WTC11 (cell line): ENCODE results near the gene TMEM218. TPM values are rescaled to one million over a fixed set of nuclear protein-coding genes. Genes with fewer than 3 reads are reported as not detected.

Experiments used
- ATAC-seq: fragments of 200-7000 bp; cut with Tn5 transposase; 2 replicates; pipeline ENCODE4 v1.10.0; 2021; ENCODE audit warnings: mild to moderate bottlenecking, moderate library complexity
- CTCF ChIA-PET: fragments of 300-600 bp; sonication (Branson Sonifier 250); formaldehyde crosslinking; loops from one replicate; lab custom pipeline; 2021; ENCODE audit warnings: antibody characterized with exemption; lab: Charles Lee
- POLR2A ChIA-PET: fragments of 350-600 bp; sonication (Branson Sonifier 250); formaldehyde crosslinking; loops from one replicate; lab custom pipeline; 2021; ENCODE audit warnings: antibody characterized with exemption; lab: Charles Lee
- DNase-seq: peaks from one replicate; pipeline ENCODE4 v3.0.0; 2021; ENCODE audit warnings: low spot score
- H3K27ac Mint-ChIP-seq: 2 replicates; pipeline ENCODE4 v1.8.0; 2021; ENCODE audit warnings: mixed read lengths
- H3K27me3 Mint-ChIP-seq: 2 replicates; pipeline ENCODE4 v1.8.0; 2021; ENCODE audit warnings: low read depth, mild to moderate bottlenecking, moderate library complexity, mixed read lengths
- H3K36me3 Mint-ChIP-seq: 2 replicates; pipeline ENCODE4 v1.8.0; 2021; ENCODE audit warnings: mixed read lengths
- H3K4me1 Mint-ChIP-seq: 2 replicates; pipeline ENCODE4 v1.8.0; 2022; ENCODE audit warnings: mixed read lengths
- H3K4me3 Mint-ChIP-seq: 2 replicates; pipeline ENCODE4 v1.8.0; 2021; ENCODE audit warnings: mild to moderate bottlenecking, moderate library complexity, mixed read lengths
- H3K9me3 Mint-ChIP-seq: 2 replicates; pipeline ENCODE4 v1.8.0; 2021; ENCODE audit warnings: mixed read lengths
- AFF4 ChIP-seq: sonication (generic); formaldehyde crosslinking; IDR thresholded peaks from 2 replicates; pipeline ENCODE4 v1.8.1; 2023; ENCODE audit warnings: mild to moderate bottlenecking, missing genetic modification reagents, borderline replicate concordance
- CDX4 ChIP-seq: fragments of 250-450 bp; sonication (Bioruptor Pico); IDR thresholded peaks from 2 replicates; pipeline ENCODE4 v1.9.0; 2021; ENCODE audit warnings: moderate library complexity, mild to moderate bottlenecking, inconsistent platforms, borderline replicate concordance
- CREM ChIP-seq: sonication (generic); formaldehyde crosslinking; IDR thresholded peaks from 2 replicates; pipeline ENCODE4 v1.8.1; 2022; ENCODE audit warnings: mild to moderate bottlenecking, missing genetic modification reagents, moderate library complexity
- EMX1 ChIP-seq: fragments of 250-450 bp; sonication (Bioruptor Pico); IDR thresholded peaks from 2 replicates; pipeline ENCODE4 v1.8.0; 2021; ENCODE audit warnings: mild to moderate bottlenecking
- ETV6 ChIP-seq: sonication (generic); formaldehyde crosslinking; IDR thresholded peaks from 2 replicates; pipeline ENCODE4 v1.8.1; 2022; ENCODE audit warnings: mild to moderate bottlenecking, missing genetic modification reagents
- FOXP4 ChIP-seq: sonication (generic); formaldehyde crosslinking; IDR thresholded peaks from 2 replicates; pipeline ENCODE4 v1.8.0; 2022; ENCODE audit warnings: mild to moderate bottlenecking, missing genetic modification reagents
- HMGXB4 ChIP-seq: sonication (generic); formaldehyde crosslinking; IDR thresholded peaks from 2 replicates; pipeline ENCODE4 v1.8.1; 2023; ENCODE audit warnings: mild to moderate bottlenecking, moderate library complexity, missing genetic modification reagents
- KAT7 ChIP-seq: sonication (generic); formaldehyde crosslinking; IDR thresholded peaks from 2 replicates; pipeline ENCODE4 v1.8.1; 2023; ENCODE audit warnings: missing genetic modification reagents, mild to moderate bottlenecking, borderline replicate concordance
- MLX ChIP-seq: sonication (generic); formaldehyde crosslinking; IDR thresholded peaks from 2 replicates; pipeline ENCODE4 v1.8.1; 2023; ENCODE audit warnings: mild to moderate bottlenecking, missing genetic modification reagents, moderate library complexity
- NFE2L1 ChIP-seq: sonication (generic); formaldehyde crosslinking; IDR thresholded peaks from 2 replicates; pipeline ENCODE4 v1.8.1; 2023; ENCODE audit warnings: missing genetic modification reagents
- NR1H2 ChIP-seq: sonication (generic); formaldehyde crosslinking; IDR thresholded peaks from 2 replicates; pipeline ENCODE4 v1.9.0; 2021; ENCODE audit warnings: mild to moderate bottlenecking, moderate library complexity, missing genetic modification reagents
- RELA ChIP-seq: sonication (generic); formaldehyde crosslinking; IDR thresholded peaks from 2 replicates; pipeline ENCODE4 v1.8.1; 2022; ENCODE audit warnings: missing genetic modification reagents, mild to moderate bottlenecking, borderline replicate concordance
- USF1 ChIP-seq: sonication (generic); formaldehyde crosslinking; IDR thresholded peaks from 2 replicates; pipeline ENCODE4 v1.8.0; 2022; ENCODE audit warnings: mild to moderate bottlenecking, missing genetic modification reagents
- ZNF232 ChIP-seq: sonication (generic); formaldehyde crosslinking; IDR thresholded peaks from 2 replicates; pipeline ENCODE4 v1.8.0; 2022; ENCODE audit warnings: mild to moderate bottlenecking, missing genetic modification reagents
- ZNF263 ChIP-seq: sonication (generic); formaldehyde crosslinking; IDR thresholded peaks from 2 replicates; pipeline ENCODE4 v1.8.1; 2022; ENCODE audit warnings: low read depth, mild to moderate bottlenecking, moderate library complexity, missing genetic modification reagents
- ZNF317 ChIP-seq: sonication (generic); formaldehyde crosslinking; IDR thresholded peaks from 2 replicates; pipeline ENCODE4 v1.8.1; 2023; ENCODE audit warnings: low read depth, mild to moderate bottlenecking, moderate library complexity, missing genetic modification reagents, borderline replicate concordance
- ZNF416 ChIP-seq: fragments of 250-450 bp; sonication (Bioruptor Pico); IDR thresholded peaks from 2 replicates; pipeline ENCODE4 v1.9.0; 2021; ENCODE audit warnings: mild to moderate bottlenecking, inconsistent platforms
- ZNF423 ChIP-seq: fragments of 250-450 bp; sonication (Bioruptor Pico); IDR thresholded peaks from 2 replicates; pipeline ENCODE4 v2.1.2; 2022; ENCODE audit warnings: mild to moderate bottlenecking, moderate library complexity
- ZNF425 ChIP-seq: fragments of 250-450 bp; sonication (Bioruptor Pico); conservative IDR thresholded peaks from 2 replicates; pipeline ENCODE4 v1.9.0; 2021; ENCODE audit warnings: mild to moderate bottlenecking
- ZNF671 ChIP-seq: fragments of 250-450 bp; sonication (Bioruptor Pico); IDR thresholded peaks from 2 replicates; pipeline ENCODE4 v1.8.0; 2021; ENCODE audit warnings: mild to moderate bottlenecking
- total RNA-seq: library from RNA; stranded (reverse); gene quantifications from 3 replicates; pipeline ENCODE4 v1.2.3, GENCODE V29; 2021

TMEM218 gene
- total RNA-seq, 1 experiment from 2014 or later, result 10.3 TPM

- ATAC-seq, result peak; percentile 90
- TF ChIP-seq RELA (0 out of 2 replicates have a peak, but pooled peaks have one; percentile 25), KAT7 (CRISPR knock-in tag) (peak; percentile 86; the same call in 1 of the 2 replicates), NFE2L1 (CRISPR knock-in tag) (no peak), HMGXB4 (CRISPR knock-in tag) (peak; percentile 63; the same call in 1 of the 2 replicates), ZNF232 (CRISPR knock-in tag) (no peak), CREM (CRISPR knock-in tag) (peak; percentile 37; the same call in 1 of the 2 replicates), USF1 (no peak)
- ChIA-PET POLR2A (interaction anchor here (0.6 to 1.4 kb wide), 2 partner anchors 109 to 296 kb away, joined by 3 read pairs; partner anchors contain the start of gene CCDC15), CTCF (interaction anchor here (0.8 to 2.1 kb wide), 11 partner anchors 15 to 366 kb away, joined by 3 to 14 read pairs (median 6); no protein-coding TSS in a partner anchor)
- Mint-ChIP-seq H3K4me3 (peak within 1 kb of the TSS; percentile 77), H3K36me3 (no peaks in the 10 kb centered on the region), H3K9me3 (no peaks in the 10 kb centered on the region), H3K27me3 (peaks cover 59% of the 10 kb centered on the region), H3K4me1 (peaks cover 8% of the 10 kb centered on the region; the same call in 1 of the 2 replicates), H3K27ac (no peak within 1 kb of the TSS)
- DNase-seq, result peak; percentile 73
Observed at GRCh38 chr11:125062931-125063428, 48.4 kb downstream of the TMEM218 start, which contains the start of gene SLC37A2. SLC37A2 (plus strand) TSS chr11:125063305; CDS start chr11:125063368, 63 bp downstream.

GRCh38 chr11:125062218-125062930 is 49.1 kb downstream of the TMEM218 start:
- Mint-ChIP-seq H3K4me1 (peaks cover 8% of the 10 kb centered on the region; the same call in 1 of the 2 replicates), H3K36me3 (no peaks in the 10 kb centered on the region), H3K9me3 (no peaks in the 10 kb centered on the region), H3K4me3 (peak overlapping the region; percentile 77), H3K27ac (no peak overlapping the region), H3K27me3 (peaks cover 59% of the 10 kb centered on the region)
- CTCF ChIA-PET, result interaction anchor here (1.3 to 2.1 kb wide), 6 partner anchors 15 to 342 kb away, joined by 3 to 14 read pairs (median 5); no protein-coding TSS in a partner anchor
- DNase-seq, result no peak
- TF ChIP-seq ETV6 (CRISPR knock-in tag), result no peak
- no peak for TF ChIP-seq CDX4 (CRISPR knock-in tag)
- TF ChIP-seq NR1H2 (CRISPR knock-in tag), result no peak
- no peak for TF ChIP-seq MLX (CRISPR knock-in tag)
- no peak for TF ChIP-seq AFF4 (CRISPR knock-in tag)
- no peak for TF ChIP-seq ZNF317 (CRISPR knock-in tag)
- no peak for TF ChIP-seq ZNF425 (CRISPR knock-in tag)
- no peak for TF ChIP-seq ZNF423 (CRISPR knock-in tag)
- TF ChIP-seq ZNF671 (CRISPR knock-in tag), result no peak
- no peak for TF ChIP-seq ZNF416
- TF ChIP-seq ZNF263 (CRISPR knock-in tag), result no peak
- TF ChIP-seq FOXP4, result no peak
- no peak for TF ChIP-seq EMX1
- ATAC-seq, result peak; percentile 6; the same call in 1 of the 2 replicates
- POLR2A ChIA-PET, result interaction anchor here (0.6 to 1.4 kb wide), 2 partner anchors 108 to 296 kb away, joined by 3 read pairs; partner anchors contain the start of gene CCDC15
